Activated CD4-positive, alpha-beta T cell treated with anti-CD3 and anti-CD28 coated beads for 48 hours (primary cell): ENCODE measurements around the gene H2AZ1.

ENCODE experiments used
- DNase-seq: peaks from one replicate; pipeline ENCODE4 v3.0.0-alpha.2; 2020

Gene H2AZ1

DNA sequence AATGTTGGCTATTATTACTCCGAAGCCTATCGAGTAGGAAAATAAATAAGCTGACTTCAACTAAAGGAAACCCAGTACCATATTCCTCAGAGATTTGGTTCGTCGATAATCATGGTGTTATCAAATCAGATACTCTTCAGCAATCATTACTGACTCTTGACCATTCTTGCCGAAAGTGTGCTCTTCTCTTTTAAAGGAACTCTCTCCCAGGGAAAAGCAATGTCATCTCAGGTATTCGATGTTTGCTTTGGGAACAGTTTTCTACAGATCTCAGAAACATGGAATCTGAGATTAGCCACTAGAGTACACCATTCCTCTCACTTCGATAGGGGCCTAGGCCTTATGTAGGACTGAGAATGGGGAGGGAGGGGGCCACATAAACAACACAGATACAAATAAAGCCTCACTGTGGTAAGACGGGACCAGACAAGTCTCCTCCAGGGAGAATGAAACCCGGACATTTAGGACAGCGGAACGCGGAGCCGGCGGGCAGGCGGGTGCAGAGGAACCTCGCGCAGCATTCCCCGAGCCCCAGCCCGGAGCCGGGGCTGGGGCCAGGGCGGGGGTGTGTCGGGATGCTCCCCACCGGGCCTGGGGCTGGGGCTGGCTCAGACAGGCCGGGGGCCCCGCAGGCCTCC is 4.2 kb downstream of the H2AZ1 start:
- peak; percentile 48 for DNase-seq

- no peak for DNase-seq
These were observed 6.1 kb downstream of the H2AZ1 start for GRCh38 chr4:99943904-99944437.

DNA sequence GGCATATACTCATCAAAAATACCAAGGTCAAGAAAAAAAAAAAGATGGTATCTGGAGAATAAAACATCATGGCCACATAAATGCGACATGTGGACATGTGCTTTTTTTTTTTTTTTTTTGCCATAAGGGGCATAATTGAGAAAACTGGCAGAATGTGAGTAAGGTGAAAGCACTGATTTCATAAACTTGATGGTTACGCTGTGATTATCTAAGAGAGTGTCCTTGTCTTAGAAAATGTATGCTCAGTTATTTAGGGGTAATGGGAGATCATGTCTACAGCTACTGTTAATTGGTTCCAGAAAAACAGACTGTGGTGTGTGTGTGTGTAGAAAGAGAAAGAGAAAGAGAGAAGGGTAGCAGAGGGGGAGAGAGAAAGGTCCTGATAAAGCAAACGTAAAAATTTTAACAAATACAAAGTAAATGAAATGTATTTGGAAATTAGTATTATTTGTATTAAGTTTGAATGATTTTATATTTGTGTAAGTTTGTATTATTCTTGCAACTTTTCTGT is 11.8 kb downstream of the H2AZ1 start:
- no peak for DNase-seq

DNA sequence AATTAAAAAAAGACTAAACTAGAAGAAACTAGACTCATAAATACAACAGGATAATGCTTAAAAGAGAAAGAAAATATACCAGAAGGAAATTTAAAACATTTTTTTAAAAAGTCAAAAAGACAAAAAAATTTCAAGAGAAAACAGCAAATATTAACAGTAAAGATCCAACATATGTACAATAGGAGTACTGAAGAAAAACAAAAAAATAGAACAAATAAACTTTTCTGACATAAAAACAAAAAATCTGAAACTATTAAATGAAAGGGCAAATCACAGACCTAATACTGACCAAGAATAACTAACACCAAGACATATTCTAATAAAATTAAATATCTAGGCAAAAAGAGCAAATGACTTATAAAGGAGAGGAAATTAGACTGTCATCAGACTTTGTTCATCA is 15.2 kb downstream of the H2AZ1 start:
- no peak for DNase-seq

DNA sequence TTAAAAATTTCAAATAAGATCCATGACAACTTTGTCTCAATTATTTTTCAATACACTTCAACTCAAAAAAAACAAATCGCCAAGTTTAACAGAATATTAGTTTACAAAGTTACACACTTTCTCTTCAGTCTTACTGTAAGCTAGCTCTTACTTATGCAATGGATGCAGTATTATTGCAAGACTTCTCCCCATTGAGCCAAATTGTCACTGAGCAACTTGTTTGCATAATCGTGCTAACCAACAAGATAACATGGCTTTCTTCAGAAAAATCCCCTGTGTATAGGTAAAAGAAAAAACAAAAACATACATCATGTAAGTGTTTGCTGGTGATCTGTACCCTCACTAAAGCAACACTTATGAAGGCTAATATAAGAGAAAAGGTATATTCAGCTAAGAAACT is 22.5 kb downstream of the H2AZ1 start:
- DNase-seq = no peak

- no peak for DNase-seq
These were observed 28.9 kb downstream of the H2AZ1 start for GRCh38 chr4:99921174-99921573.

DNA sequence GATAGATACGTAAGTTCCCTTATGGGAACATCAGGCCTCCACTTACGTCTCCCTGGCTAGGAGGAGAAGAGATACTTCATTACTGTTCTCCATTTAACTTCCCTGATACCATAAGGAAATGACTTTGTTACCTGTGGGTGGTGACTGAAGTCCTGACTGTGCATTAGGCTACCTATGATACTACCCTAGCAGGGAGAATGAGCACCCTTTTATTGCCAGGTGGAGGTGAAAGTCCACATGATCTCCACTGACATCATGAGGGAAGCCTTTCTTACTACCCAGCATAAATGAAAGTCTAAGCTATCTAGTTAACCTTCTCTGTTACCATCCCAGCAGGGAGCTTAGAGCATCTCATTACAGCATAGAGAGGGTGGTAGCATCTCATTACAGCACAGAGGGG is 31.4 kb downstream of the H2AZ1 start:
- DNase-seq = no peak

- DNase-seq = no peak
These were observed 32.5 kb downstream of the H2AZ1 start for GRCh38 chr4:99917575-99917974.

GRCh38 chr4:99915449-99915848 is 34.6 kb downstream of the H2AZ1 start:
- DNase-seq = no peak
